H1 (cell line): ENCODE measurements around the gene BRIP1. TPM values are rescaled to one million over a fixed set of nuclear protein-coding genes. Genes with fewer than 3 reads are reported as not detected.

Experiments used
- CTCF ChIA-PET: fragments of 300-600 bp; sonication (Branson Sonifier 250); formaldehyde crosslinking; loops from one replicate; lab custom pipeline; 2021; ENCODE audit not compliant: partially characterized antibody; lab: Charles Lee
- POLR2A ChIA-PET: fragments of 300-600 bp; sonication (Branson Sonifier 250); formaldehyde crosslinking; loops from one replicate; lab custom pipeline; 2021; ENCODE audit warnings: inconsistent platforms; ENCODE audit not compliant: partially characterized antibody; lab: Charles Lee
- DNase-seq, 2 experiments: peaks; one replicate each; pipeline versions ENCODE4 v3.0.0 to v3.0.0-alpha.2; 2010 to 2022; ENCODE audit warnings: low spot score in 2 of 2, low read depth in 1 of 2, mixed read lengths in 1 of 2
- FAIRE-seq: peaks from 2 replicates; lab custom pipeline; 2011; peaks lifted over from hg19 to GRCh38; lab: Jason Lieb, UNC
- H2AFZ ChIP-seq: 2 replicates; pipeline ENCODE4 v1.8.1; 2012; ENCODE audit warnings: low read length, inconsistent platforms
- H2AK5ac ChIP-seq: 2 replicates; pipeline ENCODE4 v1.6.1; 2013; ENCODE audit warnings: low read depth, low read length
- H2BK120ac ChIP-seq: replicated peaks from 2 replicates; pipeline ENCODE3; 2013; ENCODE audit warnings: low read depth, low read length, inconsistent platforms
- H2BK12ac ChIP-seq: 2 replicates; pipeline ENCODE4 v1.6.1; 2013; ENCODE audit warnings: low read depth, low read length
- H2BK15ac ChIP-seq: 2 replicates; pipeline ENCODE4 v1.6.1; 2013; ENCODE audit warnings: low read length
- H2BK20ac ChIP-seq: 2 replicates; pipeline ENCODE4 v1.6.1; 2013; ENCODE audit warnings: low read length
- H2BK5ac ChIP-seq: 2 replicates; pipeline ENCODE4 v1.6.1; 2013; ENCODE audit warnings: low read depth, low read length
- H3K14ac ChIP-seq: 2 replicates; pipeline ENCODE4 v1.6.1; 2013; ENCODE audit warnings: inconsistent platforms; ENCODE audit not compliant: insufficient read length
- H3K18ac ChIP-seq: 2 replicates; pipeline ENCODE4 v1.6.1; 2013; ENCODE audit warnings: low read length; ENCODE audit errors: extremely low read depth
- H3K23ac ChIP-seq: 2 replicates; pipeline ENCODE4 v1.6.1; 2013; ENCODE audit warnings: inconsistent platforms; ENCODE audit not compliant: insufficient read length
- H3K23me2 ChIP-seq: 2 replicates; pipeline ENCODE4 v1.6.1; 2013; ENCODE audit warnings: low read depth, low read length
- H3K27ac ChIP-seq: 2 replicates; pipeline ENCODE4 v1.6.1; 2011; ENCODE audit warnings: low read depth, low read length, inconsistent platforms
- H3K27me3 ChIP-seq, 4 experiments: replicated peaks in 1 of 4; 1 replicate in 1 of 4; 2 replicates in 3 of 4; pipeline versions ENCODE4 v1.6.1 to v1.8.1; 2011 to 2013; ENCODE audit warnings: low read length in 3 of 4, mild to moderate bottlenecking in 3 of 4, inconsistent platforms in 2 of 4, mixed read lengths in 2 of 4, moderate library complexity in 1 of 4; ENCODE audit not compliant: control insufficient read depth in 3 of 4, insufficient read depth in 3 of 4; ENCODE audit errors: extremely low read depth in 1 of 4
- H3K36me3 ChIP-seq, 4 experiments: 2 replicates each; pipeline versions ENCODE4 v1.6.1 to v1.8.1; 2011 to 2013; ENCODE audit warnings: mild to moderate bottlenecking in 4 of 4, low read length in 3 of 4, moderate library complexity in 2 of 4, control low read depth in 1 of 4, inconsistent platforms in 1 of 4; ENCODE audit not compliant: insufficient read depth in 4 of 4, control insufficient read depth in 2 of 4
- H3K4ac ChIP-seq: replicated peaks from 2 replicates; pipeline ENCODE3; 2013; ENCODE audit warnings: low read length, low read depth, mixed read lengths, inconsistent platforms; ENCODE audit not compliant: insufficient read length
- H3K4me1 ChIP-seq, 4 experiments: replicated peaks in 1 of 4; 1 replicate in 1 of 4; 2 replicates in 3 of 4; pipeline versions ENCODE4 v1.6.1 to v1.8.1; 2011 to 2013; ENCODE audit warnings: low read length in 3 of 4, inconsistent platforms in 2 of 4, mixed read lengths in 1 of 4; ENCODE audit not compliant: insufficient read depth in 4 of 4, control insufficient read depth in 3 of 4
- H3K4me2 ChIP-seq, 2 experiments: 2 replicates each; pipeline versions ENCODE4 v1.6.1 to v1.8.1; 2011 to 2013; ENCODE audit warnings: low read depth in 2 of 2, low read length in 2 of 2, control low read depth in 1 of 2, inconsistent platforms in 1 of 2, mild to moderate bottlenecking in 1 of 2; ENCODE audit not compliant: insufficient read depth in 1 of 2
- H3K4me3 ChIP-seq, 4 experiments: fragments of 200-600, 300-600 bp in 1 of 4; sonication (generic), shearing (Covaris generic), sonication (Bioruptor Twin) in 1 of 4; 2 replicates each; pipeline versions ENCODE4 v1.5.1 to v1.8.1; 2011 to 2016; ENCODE audit warnings: low read length in 4 of 4, low read depth in 3 of 4, control low read depth in 2 of 4, inconsistent platforms in 2 of 4, mild to moderate bottlenecking in 2 of 4, mixed read lengths in 1 of 4, moderate library complexity in 1 of 4; ENCODE audit not compliant: insufficient read depth in 2 of 4; ENCODE audit errors: extremely low read depth in 1 of 4
- H3K56ac ChIP-seq: replicated peaks from 2 replicates; pipeline ENCODE3; 2013; ENCODE audit warnings: low read depth, mild to moderate bottlenecking, mixed read lengths, low read length, inconsistent platforms; ENCODE audit not compliant: insufficient read length
- H3K79me1 ChIP-seq: 2 replicates; pipeline ENCODE4 v1.6.1; 2013; ENCODE audit warnings: low read depth, low read length, control low read depth
- H3K79me2 ChIP-seq, 2 experiments: 2 replicates each; pipeline versions ENCODE4 v1.6.1 to v1.8.1; 2012 to 2013; ENCODE audit warnings: low read length in 2 of 2, mild to moderate bottlenecking in 2 of 2, inconsistent platforms in 1 of 2; ENCODE audit not compliant: insufficient read depth in 2 of 2, control insufficient read depth in 1 of 2
- H3K9ac ChIP-seq, 4 experiments: replicated peaks in 1 of 4; 1 replicate in 1 of 4; 2 replicates in 3 of 4; pipeline versions ENCODE4 v1.6.1 to v1.8.1; 2011 to 2013; ENCODE audit warnings: low read depth in 3 of 4, low read length in 3 of 4, control low read depth in 2 of 4, mild to moderate bottlenecking in 2 of 4, moderate library complexity in 2 of 4, inconsistent platforms in 1 of 4; ENCODE audit errors: extremely low read depth in 1 of 4
- H3K9me3 ChIP-seq, 2 experiments: 2 replicates each; pipeline versions ENCODE4 v1.6.1 to v1.8.1; 2012 to 2013; ENCODE audit warnings: mild to moderate bottlenecking in 2 of 2, moderate library complexity in 2 of 2, control low read depth in 1 of 2, inconsistent platforms in 1 of 2, low read depth in 1 of 2, low read length in 1 of 2, mixed read lengths in 1 of 2; ENCODE audit not compliant: insufficient read depth in 2 of 2
- H4K20me1 ChIP-seq, 2 experiments: replicated peaks in 1 of 2; 2 replicates each; pipeline versions ENCODE3 to v1.8.1; 2011 to 2013; ENCODE audit warnings: inconsistent platforms in 2 of 2, low read length in 2 of 2, mild to moderate bottlenecking in 1 of 2; ENCODE audit not compliant: insufficient read depth in 2 of 2, control insufficient read depth in 1 of 2
- H4K5ac ChIP-seq: 2 replicates; pipeline ENCODE4 v1.6.1; 2013; ENCODE audit warnings: low read length, low read depth, mixed read lengths, inconsistent platforms; ENCODE audit not compliant: insufficient read length
- H4K8ac ChIP-seq: 2 replicates; pipeline ENCODE4 v1.8.0; 2013; ENCODE audit warnings: mild to moderate bottlenecking, moderate library complexity, low read length, inconsistent platforms; ENCODE audit not compliant: insufficient read depth; ENCODE audit errors: extremely low read depth
- H4K91ac ChIP-seq: replicated peaks from 2 replicates; pipeline ENCODE3; 2013; ENCODE audit warnings: low read length, mixed read lengths, inconsistent platforms; ENCODE audit not compliant: insufficient read length
- CTBP2 ChIP-seq: IDR thresholded peaks from 2 replicates; pipeline ENCODE4 v1.7.0; 2011; ENCODE audit warnings: borderline replicate concordance, mild to moderate bottlenecking, moderate library complexity, mixed read lengths, low read length; ENCODE audit not compliant: insufficient read depth, insufficient read length
- EP300 ChIP-seq, 2 experiments: IDR thresholded peaks; 1 replicate in 1 of 2; 2 replicates in 1 of 2; pipeline ENCODE4 v1.6.1; 2011 to 2012; ENCODE audit warnings: low read depth in 2 of 2, low read length in 2 of 2, mild to moderate bottlenecking in 2 of 2, borderline replicate concordance in 1 of 2, inconsistent platforms in 1 of 2, moderate library complexity in 1 of 2
- JUN ChIP-seq: IDR thresholded peaks from 2 replicates; pipeline ENCODE4 v1.6.1; 2011; ENCODE audit warnings: low read depth, mild to moderate bottlenecking, improper control_type of control experiment, low read length
- POU5F1 ChIP-seq: IDR thresholded peaks from 2 replicates; pipeline ENCODE4 v1.6.1; 2011; ENCODE audit warnings: low read depth, mild to moderate bottlenecking, low read length, moderate library complexity
- RFX5 ChIP-seq: IDR thresholded peaks from 2 replicates; pipeline ENCODE4 v1.6.1; 2011; ENCODE audit warnings: low read depth, low read length, improper control_type of control experiment, borderline replicate concordance
- RNF2 ChIP-seq: fragments of 200-900, 300-1000 bp; sonication (generic); IDR thresholded peaks from 2 replicates; pipeline ENCODE4 v1.7.1; 2016; ENCODE audit warnings: borderline replicate concordance, low read depth, mild to moderate bottlenecking, antibody characterized with exemption, low read length; ENCODE audit not compliant: poor library complexity, severe bottlenecking; ENCODE audit errors: missing control alignments
- WGBS, 2 experiments: shearing (Covaris generic) in 1 of 2; methylation state at CpG; one replicate each; pipeline versions ENCODE4 v1.1.6 to v1.1.7; 2013 to 2015; ENCODE audit warnings: low lambda C conversion rate in 2 of 2, mixed read lengths in 2 of 2, inconsistent platforms in 1 of 2, low coverage in 1 of 2, missing lambda C conversion rate in 1 of 2; ENCODE audit not compliant: insufficient replicate concordance in 2 of 2, insufficient coverage in 1 of 2, insufficient read length in 1 of 2; ENCODE audit errors: extremely low coverage in 1 of 2, missing lambda C conversion rate in 1 of 2; 5-methylcytosine and 5-hydroxymethylcytosine counted together
- polyA plus RNA-seq, 7 experiments: library from polyadenylated mRNA; depleted of rRNA in 3 of 7; stranded (reverse) in 5 of 7; unstranded in 2 of 7; fragments of >200 nt in 5 of 7; fragments of 200-250 nt in 2 of 7; gene quantifications; 1 replicate in 5 of 7; 2 replicates in 1 of 7; 4 replicates in 1 of 7; pipeline versions ENCODE4 v1.2.1 to v1.2.3, GENCODE V29; 2011 to 2013; ENCODE audit warnings: missing spikeins in 2 of 7, mixed read lengths in 2 of 7
- total RNA-seq: library from RNA; stranded (reverse); fragmentation: NEBNext Ultra II Directional; extraction: Animal tissue kit (Norgen Biotek cat#: 25700); gene quantifications from 2 replicates; pipeline ENCODE4 v1.2.1, GENCODE V29; 2021

The BRIP1 gene
- total and polyA plus RNA-seq, 2 of the 8 experiments (the other 6 are each of a cell fraction or from before 2014, with no cell fraction given), result 5.8 to 19.2 TPM

GRCh38 chr17:61642768-61643167 is 220.6 kb downstream of the BRIP1 start:
- no peak overlapping the region for H3K14ac ChIP-seq
- no peak overlapping the region for H2AFZ ChIP-seq
- WGBS, 2 experiments, result 89% methylated on average over 2 of the region's 2 CpGs; no CpG with 5 or more reads in 1 of the 2 experiments
- H3K27me3 ChIP-seq, result no peaks in the 10 kb centered on the region
- no peak overlapping the region for H4K91ac ChIP-seq
- H3K4me2 ChIP-seq, result no peak overlapping the region
- FAIRE-seq, result no peak
- H2BK5ac ChIP-seq, result no peak overlapping the region
- no peaks in the 10 kb centered on the region for H3K36me3 ChIP-seq
- no peak overlapping the region for H3K56ac ChIP-seq
- no peak overlapping the region for H2BK15ac ChIP-seq
- no peaks in the 10 kb centered on the region for H3K23me2 ChIP-seq
- no peak overlapping the region for H3K4me3 ChIP-seq
- TF ChIP-seq CTBP2, result no peak
- no peak for TF ChIP-seq RNF2
- TF ChIP-seq POU5F1, result no peak
- TF ChIP-seq RFX5, result no peak
- no peak for TF ChIP-seq JUN
- no peak for TF ChIP-seq EP300 (IDR thresholded peaks at IDR 0.05; ENCODE audit: borderline replicate concordance in 1 of 2, low read depth in 2 of 2, low read length in 2 of 2)
- TF ChIP-seq, all 59 proteins: peak for 0
- Histone ChIP-seq H2BK12ac (no peak overlapping the region), H3K79me2 (no peaks in the 10 kb centered on the region), H2BK120ac (no peak overlapping the region), H3K18ac (no peak overlapping the region), H4K8ac (no peak overlapping the region), H3K79me1 (no peaks in the 10 kb centered on the region), H3K4me1 (no peaks in the 10 kb centered on the region), H3K9me3 (no peaks in the 10 kb centered on the region), H4K20me1 (no peaks in the 10 kb centered on the region), H3K4ac (no peak overlapping the region), H3K9ac (no peak overlapping the region), H2AK5ac (no peak overlapping the region), H2BK20ac (no peak overlapping the region), H4K5ac (no peak overlapping the region), H3K23ac (no peak overlapping the region), H3K27ac (no peak overlapping the region)
- DNase-seq, result no peak
- ChIA-PET POLR2A (no interaction called here), CTCF (interaction anchor here (0.8 kb wide), 1 partner anchor 216 kb away, joined by 3 read pairs; no protein-coding TSS in a partner anchor)
